ENCODE results near the gene PCDHA2.
"Not testable (repeated sequence)": the region's sequence is repeated elsewhere in the genome, so short reads cannot be mapped to it uniquely, and the experiment has no call there.

Gene PCDHA2

DNA sequence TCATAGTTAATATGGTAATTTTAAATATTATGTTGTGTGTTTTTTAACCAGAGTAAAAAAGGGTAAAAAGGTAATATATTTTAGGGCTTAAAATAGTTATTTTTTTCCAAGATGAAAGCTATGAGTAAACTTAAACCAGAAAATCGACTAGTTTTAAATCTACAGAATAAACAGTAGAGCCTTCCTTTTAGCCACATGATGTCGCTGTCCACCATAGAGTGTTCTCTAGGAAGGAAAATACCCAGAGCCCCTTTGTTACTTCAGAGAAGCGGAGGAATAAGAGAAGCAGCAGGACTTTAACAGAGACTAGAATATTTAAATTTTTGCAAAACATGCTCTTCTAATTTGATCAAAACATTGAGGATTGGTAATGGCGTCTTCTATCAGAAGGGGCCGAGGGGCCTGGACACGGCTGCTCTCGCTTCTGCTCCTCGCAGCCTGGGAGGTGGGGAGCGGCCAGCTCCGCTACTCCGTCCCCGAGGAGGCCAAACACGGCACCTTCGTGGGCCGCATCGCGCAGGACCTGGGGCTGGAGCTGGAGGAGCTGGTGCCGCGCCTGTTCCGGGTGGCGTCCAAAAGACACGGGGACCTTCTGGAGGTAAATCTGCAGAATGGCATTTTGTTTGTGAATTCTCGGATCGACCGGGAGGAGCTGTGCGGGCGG, at the start of gene PCDHA2:
TSS of gene PCDHA2 (plus strand) at position 258 of the 664 bp plus-strand sequence.
- H3K4me3 ChIP-seq (ENCODE audit: low read length), result peak within 1 kb of the TSS; percentile 30
- H2AFZ ChIP-seq (ENCODE audit: low read depth, low read length), result no peak within 1 kb of the TSS
- no peaks in the 10 kb centered on the region for H3K36me3 ChIP-seq (ENCODE audit: insufficient read depth, low read length)
- H3K4me1 ChIP-seq (ENCODE audit: insufficient read depth, low read length), result no peaks in the 10 kb centered on the region
- no peaks in the 10 kb centered on the region for H3K27me3 ChIP-seq (ENCODE audit: insufficient read depth, low read length)
- peaks cover 20% of the 10 kb centered on the region for H3K9me3 ChIP-seq (ENCODE audit: low read length)

DNA sequence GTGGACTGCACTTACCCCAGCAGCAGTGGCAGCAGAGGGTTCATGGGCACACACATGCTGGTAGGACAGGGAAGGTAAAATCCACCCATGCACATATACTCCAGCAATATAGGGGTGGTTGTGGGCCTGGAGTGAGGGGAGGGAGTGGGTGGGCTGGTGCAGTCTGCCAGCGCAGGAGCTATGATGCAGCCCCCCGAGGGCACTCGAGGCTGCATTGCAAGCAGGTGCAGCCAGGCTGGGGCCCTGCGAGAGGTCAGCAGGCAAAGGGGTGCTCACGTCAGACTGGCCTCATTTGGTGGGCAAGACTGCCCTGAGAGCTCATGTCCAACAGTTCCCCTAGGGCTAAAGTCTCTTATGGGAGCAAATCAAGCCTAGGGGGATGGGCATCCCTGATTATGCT, 41.1 kb upstream of the PCDHA2 start:
- H3K27me3 ChIP-seq (ENCODE audit: insufficient read depth, low read length), result no peaks in the 10 kb centered on the region
- no peak overlapping the region for H3K4me3 ChIP-seq (ENCODE audit: low read length)
- no peaks in the 10 kb centered on the region for H3K36me3 ChIP-seq (ENCODE audit: insufficient read depth, low read length)
- no peak overlapping the region for H2AFZ ChIP-seq (ENCODE audit: low read depth, low read length)
- peaks cover 10% of the 10 kb centered on the region for H3K9me3 ChIP-seq (ENCODE audit: low read length)
- no peaks in the 10 kb centered on the region for H3K4me1 ChIP-seq (ENCODE audit: insufficient read depth, low read length)

DNA sequence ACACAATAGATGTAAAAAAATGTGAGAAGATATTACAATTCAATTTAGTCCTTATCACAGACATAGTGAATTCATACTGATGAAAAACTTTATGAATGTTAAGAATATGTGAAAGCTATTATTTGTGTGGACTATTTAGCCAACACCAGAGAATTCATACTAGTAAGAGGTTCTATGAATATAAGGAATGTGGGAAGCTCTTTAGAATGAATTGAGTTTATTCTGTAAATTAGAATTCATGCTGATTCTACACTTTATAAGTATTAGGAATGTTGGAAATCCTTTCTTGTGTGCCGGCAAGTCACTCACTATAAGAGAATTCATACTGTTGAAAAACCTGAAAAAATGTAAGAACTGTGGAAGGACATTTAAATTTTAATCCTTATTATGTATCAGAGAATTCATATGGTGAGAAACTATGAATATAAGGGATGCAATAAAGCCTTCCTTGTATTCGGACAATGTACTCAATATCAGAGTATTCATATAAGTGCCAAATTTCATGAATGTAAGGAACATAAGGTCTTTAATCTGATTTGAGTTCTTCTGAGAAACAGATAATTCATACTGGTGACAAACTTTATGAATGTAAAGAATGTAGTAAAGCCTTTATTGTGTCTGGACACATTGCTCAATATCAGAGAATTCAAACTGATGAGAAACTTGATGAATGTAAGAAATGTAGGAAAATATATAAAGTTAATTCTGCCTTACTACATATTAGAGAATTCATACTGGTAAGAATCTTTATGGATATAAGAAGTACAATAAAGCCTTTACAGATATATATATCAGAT, 30.3 kb upstream of the PCDHA2 start:
- H3K9me3 ChIP-seq (ENCODE audit: low read length), result peaks cover 14% of the 10 kb centered on the region
- no peak overlapping the region for H3K4me3 ChIP-seq (ENCODE audit: low read length)
- H2AFZ ChIP-seq (ENCODE audit: low read depth, low read length), result no peak overlapping the region
- H3K4me1 ChIP-seq (ENCODE audit: insufficient read depth, low read length), result no peaks in the 10 kb centered on the region
- no peaks in the 10 kb centered on the region for H3K27me3 ChIP-seq (ENCODE audit: insufficient read depth, low read length)
- no peaks in the 10 kb centered on the region for H3K36me3 ChIP-seq (ENCODE audit: insufficient read depth, low read length)

DNA sequence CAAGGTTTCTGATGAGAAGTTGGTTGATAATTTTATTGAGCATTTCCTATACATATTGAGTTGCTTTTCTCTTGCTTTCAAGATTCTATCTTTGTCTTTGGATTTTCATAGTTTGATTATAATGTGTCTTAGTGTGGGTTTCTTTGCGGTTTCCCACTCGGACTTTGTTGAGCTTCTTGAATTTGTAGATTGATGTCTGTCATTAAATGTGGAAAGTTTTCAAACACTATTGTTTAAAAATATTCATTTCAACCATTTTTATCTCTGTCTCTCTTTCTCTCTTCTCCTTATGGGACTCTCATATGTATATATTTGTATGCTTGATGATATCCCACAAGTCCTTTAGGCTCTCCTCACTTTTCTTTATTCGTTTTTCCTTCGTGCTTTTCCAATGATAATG, 27.2 kb upstream of the PCDHA2 start:
- Histone ChIP-seq H3K27me3 (ENCODE audit: insufficient read depth, low read length) (no peaks in the 10 kb centered on the region), H3K9me3 (ENCODE audit: low read length) (peaks cover 12% of the 10 kb centered on the region), H2AFZ (ENCODE audit: low read depth, low read length) (no peak overlapping the region), H3K4me3 (ENCODE audit: low read length) (no peak overlapping the region), H3K36me3 (ENCODE audit: insufficient read depth, low read length) (no peaks in the 10 kb centered on the region), H3K4me1 (ENCODE audit: insufficient read depth, low read length) (no peaks in the 10 kb centered on the region)

DNA sequence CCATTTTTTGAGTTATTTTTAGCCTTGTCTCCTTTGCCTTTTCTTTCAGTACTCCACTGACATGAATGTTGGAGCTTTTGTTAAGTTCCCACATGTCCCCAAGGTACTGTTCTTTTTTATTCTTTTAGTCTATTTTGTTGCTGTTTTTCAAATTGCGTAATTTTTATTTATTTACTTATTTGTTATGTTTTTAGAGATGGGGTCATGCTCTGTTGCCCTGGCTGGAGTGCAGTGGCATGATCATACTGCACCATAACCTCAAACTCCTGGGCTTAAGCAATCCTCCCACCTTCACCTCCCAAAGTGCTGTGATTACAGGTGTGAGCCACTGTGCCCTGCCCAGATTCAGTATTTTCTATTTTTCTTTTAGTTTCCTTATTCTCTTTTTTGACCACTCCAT, 14.1 kb upstream of the PCDHA2 start:
- Histone ChIP-seq H2AFZ (ENCODE audit: low read depth, low read length) (no peak overlapping the region), H3K4me1 (ENCODE audit: insufficient read depth, low read length) (no peaks in the 10 kb centered on the region), H3K27me3 (ENCODE audit: insufficient read depth, low read length) (no peaks in the 10 kb centered on the region), H3K9me3 (ENCODE audit: low read length) (peaks cover 11% of the 10 kb centered on the region), H3K36me3 (ENCODE audit: insufficient read depth, low read length) (no peaks in the 10 kb centered on the region), H3K4me3 (ENCODE audit: low read length) (no peak overlapping the region)

DNA sequence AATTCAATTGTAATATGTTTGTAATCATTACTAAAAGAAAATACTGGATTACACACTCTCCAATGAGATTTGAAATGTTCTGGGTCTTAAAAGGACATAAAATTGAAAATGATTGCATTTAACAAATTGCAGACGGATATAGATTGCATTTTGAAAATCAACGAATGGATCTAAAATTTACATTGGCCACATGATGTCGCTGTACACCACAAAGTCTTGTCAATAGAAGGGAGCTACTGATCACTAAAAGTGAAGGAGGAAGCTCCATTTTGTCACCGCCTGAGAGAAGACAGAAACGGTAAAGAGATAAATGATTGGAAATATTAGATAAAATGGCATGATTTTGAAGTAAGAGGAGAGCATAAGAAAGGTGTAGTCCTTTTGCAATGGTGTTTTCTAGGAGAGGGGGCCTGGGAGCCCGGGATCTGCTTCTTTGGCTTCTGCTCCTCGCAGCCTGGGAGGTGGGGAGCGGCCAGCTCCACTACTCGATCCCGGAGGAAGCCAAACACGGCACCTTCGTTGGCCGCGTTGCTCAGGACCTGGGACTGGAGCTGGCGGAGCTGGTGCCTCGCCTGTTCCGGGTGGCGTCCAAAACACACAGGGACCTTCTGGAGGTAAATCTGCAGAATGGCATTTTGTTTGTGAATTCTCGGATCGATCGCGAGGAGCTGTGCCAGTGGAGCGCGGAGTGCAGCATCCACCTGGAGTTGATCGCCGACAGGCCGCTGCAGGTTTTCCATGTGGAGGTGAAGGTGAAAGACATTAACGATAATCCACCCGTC, 8.6 kb upstream of the PCDHA2 start, which contains the start of gene PCDHA1:
TSS of gene PCDHA1 (plus strand) at position 236 of the 782 bp plus-strand sequence.
- Histone ChIP-seq H3K4me3 (ENCODE audit: low read length) (no peak within 1 kb of the TSS), H3K27me3 (ENCODE audit: insufficient read depth, low read length) (no peaks in the 10 kb centered on the region), H3K4me1 (ENCODE audit: insufficient read depth, low read length) (no peaks in the 10 kb centered on the region), H3K36me3 (ENCODE audit: insufficient read depth, low read length) (no peaks in the 10 kb centered on the region), H2AFZ (ENCODE audit: low read depth, low read length) (no peak within 1 kb of the TSS), H3K9me3 (ENCODE audit: low read length) (peaks cover 30% of the 10 kb centered on the region)

DNA sequence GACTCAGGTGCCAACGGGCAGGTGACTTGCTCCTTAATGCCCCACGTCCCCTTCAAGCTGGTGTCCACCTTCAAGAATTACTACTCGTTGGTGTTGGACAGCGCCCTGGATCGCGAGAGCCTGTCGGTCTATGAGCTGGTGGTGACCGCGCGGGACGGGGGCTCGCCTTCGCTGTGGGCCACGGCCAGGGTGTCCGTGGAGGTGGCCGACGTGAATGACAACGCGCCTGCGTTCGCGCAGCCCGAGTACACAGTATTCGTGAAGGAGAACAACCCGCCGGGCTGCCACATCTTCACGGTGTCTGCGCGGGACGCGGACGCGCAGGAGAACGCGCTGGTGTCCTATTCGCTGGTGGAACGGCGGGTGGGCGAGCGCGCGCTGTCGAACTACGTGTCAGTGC, 7.2 kb upstream of the PCDHA2 start:
- not testable (repeated sequence) for H3K36me3 ChIP-seq (ENCODE audit: insufficient read depth, low read length); H3K27me3 ChIP-seq (ENCODE audit: insufficient read depth, low read length); H3K4me1 ChIP-seq (ENCODE audit: insufficient read depth, low read length); H2AFZ ChIP-seq (ENCODE audit: low read depth, low read length); H3K4me3 ChIP-seq (ENCODE audit: low read length)
- H3K9me3 ChIP-seq (ENCODE audit: low read length), result peaks cover 30% of the 10 kb centered on the region

DNA sequence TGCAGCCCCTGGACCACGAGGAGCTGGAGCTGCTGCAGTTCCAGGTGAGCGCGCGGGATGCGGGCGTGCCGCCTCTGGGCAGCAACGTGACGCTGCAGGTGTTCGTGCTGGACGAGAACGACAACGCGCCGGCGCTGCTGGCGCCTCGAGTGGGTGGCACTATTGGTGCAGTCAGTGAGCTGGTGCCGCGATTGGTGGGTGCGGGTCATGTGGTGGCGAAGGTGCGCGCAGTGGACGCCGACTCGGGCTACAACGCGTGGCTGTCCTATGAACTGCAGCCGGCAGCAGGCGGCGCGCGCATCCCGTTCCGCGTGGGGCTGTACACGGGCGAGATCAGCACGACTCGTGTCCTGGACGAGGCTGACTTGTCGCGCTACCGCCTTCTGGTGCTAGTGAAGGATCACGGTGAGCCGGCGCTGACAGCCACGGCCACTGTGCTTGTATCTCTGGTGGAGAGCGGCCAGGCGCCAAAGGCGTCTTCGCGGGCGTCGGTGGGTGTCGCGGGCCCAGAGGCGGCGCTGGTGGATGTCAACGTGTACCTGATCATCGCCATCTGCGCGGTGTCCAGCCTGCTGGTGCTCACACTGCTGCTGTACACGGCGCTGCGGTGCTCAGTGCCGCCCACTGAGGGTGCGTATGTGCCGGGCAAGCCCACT, 6.7 kb upstream of the PCDHA2 start:
- H3K9me3 ChIP-seq (ENCODE audit: low read length), result peaks cover 30% of the 10 kb centered on the region
- H2AFZ ChIP-seq (ENCODE audit: low read depth, low read length); H3K36me3 ChIP-seq (ENCODE audit: insufficient read depth, low read length); H3K4me3 ChIP-seq (ENCODE audit: low read length); H3K4me1 ChIP-seq (ENCODE audit: insufficient read depth, low read length); H3K27me3 ChIP-seq (ENCODE audit: insufficient read depth, low read length): not testable (repeated sequence)

DNA sequence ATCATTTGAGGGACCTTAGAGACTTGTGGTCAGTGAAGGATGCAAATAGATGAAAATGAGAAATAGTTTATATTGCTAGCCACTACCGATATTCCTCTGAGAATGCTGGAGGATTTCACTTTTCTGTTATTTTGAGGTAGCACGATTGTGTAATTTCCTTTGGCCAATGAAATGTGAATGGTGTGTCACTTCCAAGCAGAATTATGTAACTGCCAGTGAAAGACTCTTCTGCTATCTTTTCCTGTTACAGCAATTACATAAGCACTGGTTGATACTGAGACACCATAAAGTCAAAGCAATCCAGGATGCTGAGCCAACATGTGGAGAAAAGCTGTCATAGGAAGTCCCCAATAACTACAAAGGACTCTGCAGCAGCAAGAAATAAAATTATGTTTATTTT, 3.6 kb upstream of the PCDHA2 start:
- H2AFZ ChIP-seq (ENCODE audit: low read depth, low read length), result no peak overlapping the region
- H3K4me3 ChIP-seq (ENCODE audit: low read length), result no peak overlapping the region
- no peaks in the 10 kb centered on the region for H3K27me3 ChIP-seq (ENCODE audit: insufficient read depth, low read length)
- H3K4me1 ChIP-seq (ENCODE audit: insufficient read depth, low read length), result no peaks in the 10 kb centered on the region
- no peaks in the 10 kb centered on the region for H3K36me3 ChIP-seq (ENCODE audit: insufficient read depth, low read length)
- H3K9me3 ChIP-seq (ENCODE audit: low read length), result peaks cover 33% of the 10 kb centered on the region

DNA sequence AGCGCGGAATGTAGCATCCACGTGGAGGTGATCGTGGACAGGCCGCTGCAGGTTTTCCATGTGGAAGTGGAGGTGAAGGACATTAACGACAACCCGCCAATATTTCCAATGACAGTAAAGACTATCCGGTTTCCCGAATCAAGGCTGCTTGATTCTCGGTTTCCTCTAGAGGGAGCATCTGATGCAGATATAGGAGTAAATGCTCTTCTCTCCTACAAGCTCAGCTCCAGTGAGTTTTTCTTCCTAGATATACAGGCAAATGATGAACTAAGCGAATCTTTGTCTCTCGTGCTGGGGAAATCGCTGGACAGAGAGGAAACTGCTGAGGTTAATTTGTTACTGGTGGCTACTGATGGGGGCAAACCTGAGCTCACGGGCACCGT, 598 bp downstream of the PCDHA2 start:
- Histone ChIP-seq H3K4me3 (ENCODE audit: low read length) (no peak overlapping the region), H3K27me3 (ENCODE audit: insufficient read depth, low read length) (no peaks in the 10 kb centered on the region), H3K9me3 (ENCODE audit: low read length) (peaks cover 20% of the 10 kb centered on the region), H3K36me3 (ENCODE audit: insufficient read depth, low read length) (peaks cover 2% of the 10 kb centered on the region), H2AFZ (ENCODE audit: low read depth, low read length) (no peak overlapping the region), H3K4me1 (ENCODE audit: insufficient read depth, low read length) (no peaks in the 10 kb centered on the region)

DNA sequence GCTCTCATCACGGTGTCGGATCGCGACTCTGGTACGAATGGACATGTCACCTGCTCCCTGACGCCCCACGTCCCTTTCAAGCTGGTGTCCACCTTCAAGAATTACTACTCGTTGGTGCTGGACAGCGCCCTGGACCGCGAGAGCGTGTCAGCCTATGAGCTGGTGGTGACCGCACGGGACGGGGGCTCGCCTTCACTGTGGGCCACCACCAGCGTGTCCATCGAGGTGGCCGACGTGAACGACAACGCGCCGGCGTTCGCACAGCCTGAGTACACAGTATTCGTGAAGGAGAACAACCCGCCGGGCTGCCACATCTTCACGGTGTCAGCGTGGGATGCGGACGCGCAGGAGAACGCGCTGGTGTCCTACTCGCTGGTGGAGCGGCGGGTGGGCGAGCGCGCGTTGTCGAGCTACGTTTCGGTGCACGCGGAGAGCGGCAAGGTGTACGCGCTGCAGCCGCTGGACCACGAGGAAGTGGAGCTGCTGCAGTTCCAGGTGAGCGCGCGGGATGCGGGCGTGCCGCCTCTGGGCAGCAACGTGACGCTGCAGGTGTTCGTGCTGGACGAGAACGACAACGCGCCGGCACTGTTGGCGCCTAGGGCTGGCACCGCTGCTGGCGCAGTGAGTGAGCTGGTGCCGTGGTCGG, 1.5 kb downstream of the PCDHA2 start:
- H2AFZ ChIP-seq (ENCODE audit: low read depth, low read length); H3K4me1 ChIP-seq (ENCODE audit: insufficient read depth, low read length); H3K36me3 ChIP-seq (ENCODE audit: insufficient read depth, low read length); H3K27me3 ChIP-seq (ENCODE audit: insufficient read depth, low read length); H3K4me3 ChIP-seq (ENCODE audit: low read length): not testable (repeated sequence)
- peaks cover 28% of the 10 kb centered on the region for H3K9me3 ChIP-seq (ENCODE audit: low read length)

DNA sequence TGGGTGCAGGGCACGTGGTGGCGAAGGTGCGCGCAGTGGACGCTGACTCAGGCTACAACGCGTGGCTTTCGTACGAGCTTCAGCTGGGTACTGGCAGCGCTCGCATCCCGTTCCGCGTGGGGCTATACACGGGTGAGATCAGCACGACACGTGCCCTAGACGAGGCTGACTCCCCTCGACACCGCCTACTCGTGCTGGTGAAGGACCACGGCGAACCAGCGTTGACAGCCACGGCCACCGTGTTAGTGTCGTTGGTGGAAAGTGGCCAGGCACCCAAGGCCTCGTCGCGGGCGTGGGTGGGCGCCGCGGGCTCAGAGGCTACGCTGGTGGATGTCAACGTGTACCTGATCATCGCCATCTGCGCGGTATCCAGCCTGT, 2.1 kb downstream of the PCDHA2 start:
- no peaks in the 10 kb centered on the region for H3K27me3 ChIP-seq (ENCODE audit: insufficient read depth, low read length)
- no peaks in the 10 kb centered on the region for H3K4me1 ChIP-seq (ENCODE audit: insufficient read depth, low read length)
- H3K4me3 ChIP-seq (ENCODE audit: low read length), result no peak overlapping the region
- H3K36me3 ChIP-seq (ENCODE audit: insufficient read depth, low read length), result peaks cover 2% of the 10 kb centered on the region
- peaks cover 29% of the 10 kb centered on the region for H3K9me3 ChIP-seq (ENCODE audit: low read length)
- H2AFZ ChIP-seq (ENCODE audit: low read depth, low read length), result no peak overlapping the region

Measured in neuron (in vitro differentiated cells).